ENCODE measurements around the gene LRRC4. TPM values are rescaled to one million over a fixed set of nuclear protein-coding genes. Genes with fewer than 3 reads are reported as not detected.

The LRRC4 gene
- total RNA-seq, 1 experiment from 2014 or later, result 0.39 TPM

DNA sequence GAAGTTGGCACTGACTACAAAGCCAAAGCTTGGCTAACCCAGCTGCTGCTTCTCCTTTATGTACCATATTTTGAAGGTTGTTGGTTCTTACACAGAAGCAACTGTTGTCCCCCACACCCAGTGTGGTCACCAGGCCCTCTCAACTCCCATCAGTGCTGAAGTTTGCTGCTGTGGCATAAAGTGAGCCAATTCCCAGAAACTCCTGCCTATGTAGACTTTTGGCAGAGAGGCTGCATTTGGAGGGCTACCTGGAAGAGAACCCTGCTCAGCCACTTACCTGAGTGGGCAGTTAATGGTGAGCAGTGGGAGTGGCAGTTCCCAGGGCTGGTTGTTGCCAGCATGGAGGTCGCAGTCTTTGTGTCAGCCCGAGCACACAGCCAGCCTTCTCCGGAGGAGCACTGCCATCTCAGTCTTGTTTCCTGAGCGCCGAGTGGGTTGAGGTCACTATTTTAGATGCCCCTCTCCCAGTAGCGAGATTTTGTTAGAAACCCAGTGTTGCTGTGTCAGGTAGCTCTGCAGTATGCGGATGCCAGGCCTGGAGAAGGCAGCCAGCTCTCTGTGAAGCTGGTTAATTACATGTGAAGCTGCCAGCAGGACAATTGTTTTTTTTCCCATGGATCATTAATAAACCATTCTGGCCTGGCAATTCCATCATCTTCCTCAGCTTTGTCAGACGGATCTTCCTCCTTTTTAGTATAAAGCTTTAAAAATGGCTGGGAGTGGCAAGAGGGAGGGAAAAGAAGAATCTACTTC is 24.5 kb downstream of the LRRC4 start:
- no peak for DNase-seq (ENCODE audit: low read depth)

DNA sequence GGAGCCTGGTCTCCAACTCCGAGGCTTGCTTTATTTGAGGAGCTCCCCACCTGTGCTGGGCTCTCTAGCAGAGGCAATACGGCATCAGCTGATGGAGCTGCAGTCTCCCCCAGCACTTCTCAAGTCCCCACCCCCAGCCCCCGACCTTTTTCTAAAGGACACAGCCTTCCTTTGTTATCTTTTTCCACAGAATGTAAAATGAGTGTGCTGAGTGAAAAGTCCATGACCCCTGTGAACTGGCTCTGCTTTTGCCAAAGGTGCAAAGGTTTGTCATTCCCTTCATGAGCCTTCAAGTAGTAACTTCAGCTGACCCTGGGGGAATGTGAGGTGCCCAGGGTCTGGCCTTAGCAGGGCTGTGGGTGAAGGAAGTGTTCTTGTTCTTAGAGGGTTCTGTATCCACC is 25.5 kb downstream of the LRRC4 start:
- no peak for DNase-seq (ENCODE audit: low read depth)

- no peak for DNase-seq (ENCODE audit: low read depth)
Measured at GRCh38 chr7:128005117-128005516, 26.1 kb downstream of the LRRC4 start.

- DNase-seq (ENCODE audit: low read depth), result no peak
Measured at GRCh38 chr7:128004623-128005022, 26.6 kb downstream of the LRRC4 start.

DNA sequence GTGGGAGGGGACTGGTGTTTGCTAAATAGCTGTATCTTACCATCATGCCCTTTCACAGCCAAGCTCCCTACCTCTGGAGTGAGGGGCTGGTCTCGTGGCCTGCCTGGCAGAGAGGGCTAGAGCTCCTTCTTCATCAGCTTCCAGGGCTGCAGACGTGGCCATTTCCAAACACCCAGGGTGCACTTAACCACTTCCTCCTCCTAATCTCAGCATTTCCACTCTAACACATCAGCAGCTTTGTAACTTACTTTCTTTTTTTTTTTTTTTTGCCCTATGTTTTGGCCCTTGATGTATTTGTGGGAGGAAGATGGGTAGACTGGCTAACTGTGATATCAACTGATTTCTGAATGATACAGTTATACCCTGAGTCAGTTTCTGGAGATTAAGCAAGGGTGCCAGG is 27.4 kb downstream of the LRRC4 start:
- DNase-seq (ENCODE audit: low read depth), result no peak

GRCh38 chr7:128003167-128003566 is 28.1 kb downstream of the LRRC4 start:
- DNase-seq (ENCODE audit: low read depth), result no peak

DNA sequence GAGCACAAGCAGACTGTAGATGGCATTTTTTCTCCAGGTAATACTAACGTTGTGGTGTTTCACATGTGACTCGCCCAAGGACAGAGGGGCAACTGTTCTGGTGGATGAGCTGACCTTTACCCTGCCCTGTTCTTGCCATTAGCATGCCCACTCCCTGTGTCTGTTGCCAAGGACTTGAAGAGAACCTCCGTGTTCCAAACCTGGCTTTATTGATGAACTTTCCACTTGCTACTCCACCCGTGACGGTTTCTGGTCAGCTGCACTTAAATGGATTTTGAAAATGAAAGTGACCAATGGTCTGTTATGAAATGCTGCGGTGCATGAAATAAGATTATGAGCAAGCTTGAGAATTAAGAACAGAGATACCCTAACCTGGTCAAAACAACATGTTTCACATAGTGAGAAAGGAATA is 30.4 kb downstream of the LRRC4 start:
- DNase-seq (ENCODE audit: low read depth), result no peak

GRCh38 chr7:128000048-128000447 is 31.2 kb downstream of the LRRC4 start:
- no peak for DNase-seq (ENCODE audit: low read depth)

GRCh38 chr7:127998671-127999070 is 32.6 kb downstream of the LRRC4 start:
- DNase-seq (ENCODE audit: low read depth), result no peak

DNA sequence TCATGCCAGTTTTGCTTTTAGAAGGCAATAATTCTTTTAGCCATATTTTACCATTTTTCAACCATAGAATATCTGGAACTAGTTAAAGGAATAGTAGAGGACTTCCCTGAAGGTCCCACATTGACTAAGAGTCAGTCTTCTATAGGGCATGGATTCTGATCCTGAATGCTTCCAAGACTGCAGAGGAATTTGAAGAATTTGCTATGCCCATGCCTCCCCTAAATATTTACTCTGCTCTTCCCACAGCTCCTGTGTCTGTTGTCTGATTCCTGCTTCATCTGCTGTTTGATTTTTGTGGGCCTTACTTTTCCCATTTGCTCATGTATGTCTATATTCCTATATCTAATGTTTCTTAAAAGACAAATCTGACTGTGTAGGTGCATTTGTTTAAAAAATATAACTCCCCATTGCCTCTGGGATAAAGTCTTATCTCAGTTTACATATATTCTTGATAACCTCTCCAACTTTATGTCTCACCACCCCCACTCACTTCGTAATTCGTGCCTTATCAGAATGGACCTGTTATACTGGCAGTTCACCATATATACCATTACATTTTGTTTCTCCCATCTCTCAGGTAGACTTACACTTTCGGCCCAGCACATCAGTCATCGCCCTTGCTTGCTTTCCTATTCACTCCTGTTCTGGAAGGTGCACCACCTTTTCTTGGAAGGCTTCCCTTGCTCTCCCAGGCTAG is 33.9 kb downstream of the LRRC4 start:
- peak; percentile 9 for DNase-seq (ENCODE audit: low read depth)

DNA sequence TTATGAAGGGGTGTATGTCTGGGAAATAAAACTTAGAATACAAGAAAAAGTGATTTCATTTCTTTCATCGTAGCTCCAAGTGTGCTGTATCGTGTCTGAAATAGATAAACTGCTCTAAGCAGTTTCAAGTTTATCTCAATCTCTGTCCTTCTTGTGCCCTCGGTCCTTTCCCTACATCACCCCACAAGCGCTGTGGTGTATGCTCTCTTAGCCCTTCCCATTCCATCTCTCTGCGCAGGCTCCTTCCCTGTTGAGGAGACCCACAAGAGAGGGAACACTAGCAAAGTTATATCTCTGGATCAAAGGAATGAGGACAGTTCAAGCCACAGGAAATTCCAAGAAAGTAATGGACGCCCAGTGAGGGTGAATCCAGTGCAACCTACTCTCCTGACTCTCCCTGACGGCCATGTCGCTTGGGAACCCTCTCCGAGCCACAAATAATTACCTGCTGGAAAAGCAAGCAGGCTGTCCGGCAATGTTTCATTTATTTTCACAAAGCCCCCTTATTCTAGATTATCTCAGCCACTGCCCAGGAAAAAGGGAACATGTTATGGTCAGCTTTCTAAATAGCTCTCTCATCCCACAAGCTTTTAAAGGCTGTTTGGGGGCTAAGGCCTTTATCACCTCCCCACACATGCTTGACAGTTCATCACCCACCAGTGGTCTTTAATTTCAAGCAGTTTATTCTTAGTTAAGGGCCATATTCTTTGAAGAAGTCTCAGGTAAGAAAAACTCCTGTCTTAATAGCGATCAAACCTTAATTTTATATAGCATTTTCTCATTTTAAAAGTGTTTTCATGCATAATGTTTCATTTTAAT is 34.8 kb downstream of the LRRC4 start:
- DNase-seq (ENCODE audit: low read depth), result no peak

DNA sequence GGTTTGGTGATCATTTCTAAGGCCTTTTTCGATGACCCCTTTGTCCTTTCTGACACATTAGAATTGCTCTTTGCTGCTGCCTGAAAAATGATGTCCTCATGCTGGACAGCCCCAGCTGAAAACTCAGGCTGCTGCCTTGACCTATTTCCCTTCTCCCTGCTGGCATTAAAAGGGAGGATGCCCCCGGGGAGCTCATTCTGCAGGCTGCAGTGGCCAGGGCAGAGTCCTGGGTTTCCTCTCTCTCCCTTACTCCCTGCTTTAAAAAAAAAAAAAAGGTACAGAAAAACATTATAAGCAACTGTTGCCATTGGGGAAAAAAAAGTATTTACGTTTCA is 35.4 kb downstream of the LRRC4 start:
- no peak for DNase-seq (ENCODE audit: low read depth)

- no peak for DNase-seq (ENCODE audit: low read depth)
Measured at GRCh38 chr7:127995156-127995880, 35.9 kb downstream of the LRRC4 start.

DNA sequence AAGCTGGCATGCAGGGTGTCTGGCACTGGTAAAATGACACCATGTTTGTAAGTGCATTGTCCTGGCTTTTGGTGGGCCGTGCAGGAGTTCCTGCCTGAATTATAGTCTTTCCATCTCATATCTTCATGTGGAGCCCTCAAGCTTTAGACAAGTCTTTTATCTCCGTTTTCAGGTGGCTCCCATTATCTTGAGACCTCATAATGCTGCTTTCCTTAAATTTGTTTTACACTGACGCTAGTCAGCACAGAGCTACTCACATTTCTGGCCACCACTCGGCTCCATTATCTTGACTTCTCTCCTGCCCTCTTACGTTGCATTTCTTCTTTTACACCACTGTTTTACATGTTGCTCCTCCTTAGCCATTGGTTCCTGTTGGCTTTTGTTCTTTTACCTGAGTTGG is 37.2 kb downstream of the LRRC4 start:
- no peak for DNase-seq (ENCODE audit: low read depth)

- no peak for DNase-seq (ENCODE audit: low read depth)
Measured at GRCh38 chr7:127993317-127993716, 37.9 kb downstream of the LRRC4 start.

- DNase-seq (ENCODE audit: low read depth), result no peak
Measured at GRCh38 chr7:127988751-127989150, 42.5 kb downstream of the LRRC4 start.

GRCh38 chr7:127986581-127987521 is 44.4 kb downstream of the LRRC4 start:
- no peak for DNase-seq (ENCODE audit: low read depth)

DNA sequence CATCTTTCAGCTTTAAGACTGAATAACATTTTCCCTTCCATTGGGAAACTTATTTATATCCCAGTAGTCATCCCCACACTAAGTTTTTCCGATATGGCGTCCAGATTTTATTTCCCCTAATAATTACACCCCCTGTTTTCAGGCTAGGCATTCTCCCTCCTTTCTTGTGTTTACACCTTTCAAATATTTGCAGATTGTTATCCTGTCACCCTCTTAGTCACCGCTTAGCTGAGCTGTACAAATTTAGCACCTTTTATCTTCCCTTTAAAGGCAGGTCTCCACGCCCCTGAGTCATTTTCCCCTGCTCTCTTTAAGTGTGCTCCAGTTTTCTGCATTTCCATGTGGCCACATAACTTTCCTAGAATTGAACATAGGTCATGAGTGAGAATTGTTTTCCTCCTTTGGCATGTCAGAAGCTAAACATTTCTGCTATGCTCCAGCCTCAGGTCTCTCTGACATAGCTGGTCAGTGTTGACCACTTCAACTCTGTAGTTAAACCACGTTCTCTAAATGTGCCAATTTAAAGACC is 47.4 kb downstream of the LRRC4 start:
- peak; percentile 35 for DNase-seq (ENCODE audit: low read depth)

DNA sequence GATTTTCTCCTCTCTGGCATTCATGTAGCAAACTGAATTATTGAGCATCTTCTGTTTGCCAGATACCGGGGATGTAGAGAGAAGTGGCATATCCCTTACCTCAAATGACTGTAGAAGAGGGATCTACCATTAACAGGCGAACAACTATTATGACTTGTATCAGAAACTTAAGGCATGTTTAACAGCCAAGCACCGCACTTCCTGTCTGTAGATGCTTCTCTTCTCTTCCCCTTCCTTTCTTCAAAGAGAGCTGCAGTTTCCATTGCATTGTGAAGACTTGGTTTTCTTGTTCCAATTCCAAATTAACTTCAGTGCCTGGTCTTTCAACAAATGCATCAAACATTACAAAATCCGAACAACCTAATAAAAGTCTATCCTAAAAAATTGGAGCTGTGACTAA is 49.3 kb downstream of the LRRC4 start:
- no peak for DNase-seq (ENCODE audit: low read depth)

DNA sequence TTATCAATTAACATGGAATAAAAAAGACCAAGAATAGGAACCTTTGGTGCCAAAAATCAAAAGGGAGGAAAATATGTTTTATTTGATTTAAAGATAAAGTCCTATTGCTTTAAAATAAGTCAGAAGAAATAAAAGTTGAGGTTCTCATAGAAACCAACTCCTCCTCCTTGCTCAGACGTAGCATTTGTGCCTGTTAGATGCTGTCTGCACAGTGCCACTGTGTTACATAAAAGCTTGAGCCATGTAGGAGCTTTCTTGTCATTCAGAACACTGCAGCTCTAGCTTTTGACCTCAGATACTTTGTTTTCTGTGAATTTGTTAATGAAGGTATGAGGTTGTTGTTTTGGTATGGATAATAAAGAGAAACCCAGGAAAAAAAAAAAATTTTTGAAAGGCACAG is 50.3 kb downstream of the LRRC4 start:
- no peak for DNase-seq (ENCODE audit: low read depth)

DNA sequence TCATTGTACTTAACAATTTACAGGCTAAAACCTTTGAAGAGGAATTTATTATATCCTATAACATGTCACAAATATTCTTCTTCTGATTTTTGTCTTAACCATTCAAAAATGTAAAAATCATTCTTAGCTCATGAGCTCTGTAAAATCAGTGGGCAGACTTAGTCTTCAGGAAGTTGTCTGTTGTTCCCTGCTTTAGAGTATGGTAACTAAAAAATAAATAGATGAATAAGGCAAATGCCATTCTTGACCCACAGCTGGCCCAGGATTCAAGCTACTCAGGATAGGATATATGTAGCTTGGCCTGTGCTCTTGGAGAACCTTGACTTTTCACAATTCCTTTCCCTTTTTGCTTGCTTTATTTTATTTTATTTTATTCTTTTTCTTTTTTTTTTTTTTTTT is 51.5 kb downstream of the LRRC4 start:
- DNase-seq (ENCODE audit: low read depth), result no peak

Measured in M059J (cell line).